ENCODE measurements around the gene WDR83.

Gene WDR83

DNA sequence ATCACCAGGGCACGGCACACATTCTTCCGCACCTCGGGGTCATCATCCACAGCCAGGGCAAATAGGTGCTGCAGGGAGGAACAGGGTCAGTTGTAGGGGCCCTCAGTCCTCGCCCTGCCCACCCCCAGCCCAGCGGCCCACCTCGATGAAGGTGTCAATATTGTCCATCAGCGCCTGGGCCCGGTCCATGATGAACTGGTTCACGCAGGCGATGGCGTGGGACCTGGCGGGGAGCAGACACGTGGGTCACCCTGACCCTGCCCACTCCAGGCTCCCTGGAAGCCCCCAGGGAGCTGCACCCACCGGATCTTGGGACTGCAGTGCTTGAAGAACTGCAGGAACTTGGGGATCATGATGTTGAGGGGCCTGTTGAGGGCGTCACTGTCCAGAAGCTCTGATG lies 48.5 kb downstream of the WDR83 start:
- TF ChIP-seq, protein P1, sequence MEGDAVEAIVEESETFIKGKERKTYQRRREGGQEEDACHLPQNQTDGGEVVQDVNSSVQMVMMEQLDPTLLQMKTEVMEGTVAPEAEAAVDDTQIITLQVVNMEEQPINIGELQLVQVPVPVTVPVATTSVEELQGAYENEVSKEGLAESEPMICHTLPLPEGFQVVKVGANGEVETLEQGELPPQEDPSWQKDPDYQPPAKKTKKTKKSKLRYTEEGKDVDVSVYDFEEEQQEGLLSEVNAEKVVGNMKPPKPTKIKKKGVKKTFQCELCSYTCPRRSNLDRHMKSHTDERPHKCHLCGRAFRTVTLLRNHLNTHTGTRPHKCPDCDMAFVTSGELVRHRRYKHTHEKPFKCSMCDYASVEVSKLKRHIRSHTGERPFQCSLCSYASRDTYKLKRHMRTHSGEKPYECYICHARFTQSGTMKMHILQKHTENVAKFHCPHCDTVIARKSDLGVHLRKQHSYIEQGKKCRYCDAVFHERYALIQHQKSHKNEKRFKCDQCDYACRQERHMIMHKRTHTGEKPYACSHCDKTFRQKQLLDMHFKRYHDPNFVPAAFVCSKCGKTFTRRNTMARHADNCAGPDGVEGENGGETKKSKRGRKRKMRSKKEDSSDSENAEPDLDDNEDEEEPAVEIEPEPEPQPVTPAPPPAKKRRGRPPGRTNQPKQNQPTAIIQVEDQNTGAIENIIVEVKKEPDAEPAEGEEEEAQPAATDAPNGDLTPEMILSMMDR (IDR thresholded peaks at IDR 0.05; ENCODE audit: control insufficient read depth, extremely low read depth, insufficient read depth), result no peak
- H3K4me3 ChIP-seq (ENCODE audit: low read depth, low read length), result no peak overlapping the region
- no peak for DNase-seq (ENCODE audit: low read depth)

DNA sequence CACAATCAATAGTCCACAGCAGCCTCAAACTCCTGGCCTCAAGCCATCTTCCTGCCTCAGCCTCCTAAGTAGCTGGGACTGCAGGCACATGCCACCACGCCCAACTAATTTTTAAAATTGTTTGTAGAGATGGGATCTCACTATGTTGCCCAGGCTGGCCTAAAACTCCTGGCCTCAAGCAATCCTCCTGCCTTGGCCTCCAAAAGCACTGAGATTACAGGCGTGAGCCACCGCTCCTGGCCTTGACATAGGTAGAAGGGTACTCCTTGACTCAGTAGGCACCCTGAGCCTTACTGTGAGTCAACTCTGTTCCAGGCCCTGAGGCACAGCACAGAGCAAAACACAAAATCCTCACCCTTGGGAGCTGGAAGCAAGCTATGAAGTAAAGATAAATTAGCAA lies 49.3 kb downstream of the WDR83 start:
- TF ChIP-seq, protein P1 (IDR thresholded peaks at IDR 0.05; ENCODE audit: control insufficient read depth, extremely low read depth, insufficient read depth), result no peak
- no peak overlapping the region for H3K4me3 ChIP-seq (ENCODE audit: low read depth, low read length)
- no peak for DNase-seq (ENCODE audit: low read depth)

DNA sequence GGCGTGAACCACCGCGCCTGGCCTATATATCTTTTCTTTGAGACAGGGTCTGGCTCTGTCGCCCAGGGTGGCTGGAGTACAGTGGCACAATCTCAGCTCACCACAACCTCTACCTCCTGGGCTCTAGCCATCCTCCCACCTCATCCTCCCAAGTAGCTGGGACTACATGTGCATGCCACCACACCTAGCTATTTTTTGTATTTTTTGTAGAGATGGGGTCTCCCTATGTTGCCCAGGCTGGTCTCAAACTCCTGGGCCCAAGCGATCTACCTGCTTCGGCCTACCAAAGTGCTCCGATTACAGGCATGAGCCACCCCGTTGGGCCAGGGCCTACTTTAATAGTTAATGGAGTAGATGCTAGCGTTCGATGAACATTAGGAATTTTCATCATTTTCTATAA lies 53.7 kb downstream of the WDR83 start:
- TF ChIP-seq, protein P1 (IDR thresholded peaks at IDR 0.05; ENCODE audit: control insufficient read depth, extremely low read depth, insufficient read depth), result no peak
- H3K4me3 ChIP-seq (ENCODE audit: low read depth, low read length), result peak overlapping the region; percentile 79

DNA sequence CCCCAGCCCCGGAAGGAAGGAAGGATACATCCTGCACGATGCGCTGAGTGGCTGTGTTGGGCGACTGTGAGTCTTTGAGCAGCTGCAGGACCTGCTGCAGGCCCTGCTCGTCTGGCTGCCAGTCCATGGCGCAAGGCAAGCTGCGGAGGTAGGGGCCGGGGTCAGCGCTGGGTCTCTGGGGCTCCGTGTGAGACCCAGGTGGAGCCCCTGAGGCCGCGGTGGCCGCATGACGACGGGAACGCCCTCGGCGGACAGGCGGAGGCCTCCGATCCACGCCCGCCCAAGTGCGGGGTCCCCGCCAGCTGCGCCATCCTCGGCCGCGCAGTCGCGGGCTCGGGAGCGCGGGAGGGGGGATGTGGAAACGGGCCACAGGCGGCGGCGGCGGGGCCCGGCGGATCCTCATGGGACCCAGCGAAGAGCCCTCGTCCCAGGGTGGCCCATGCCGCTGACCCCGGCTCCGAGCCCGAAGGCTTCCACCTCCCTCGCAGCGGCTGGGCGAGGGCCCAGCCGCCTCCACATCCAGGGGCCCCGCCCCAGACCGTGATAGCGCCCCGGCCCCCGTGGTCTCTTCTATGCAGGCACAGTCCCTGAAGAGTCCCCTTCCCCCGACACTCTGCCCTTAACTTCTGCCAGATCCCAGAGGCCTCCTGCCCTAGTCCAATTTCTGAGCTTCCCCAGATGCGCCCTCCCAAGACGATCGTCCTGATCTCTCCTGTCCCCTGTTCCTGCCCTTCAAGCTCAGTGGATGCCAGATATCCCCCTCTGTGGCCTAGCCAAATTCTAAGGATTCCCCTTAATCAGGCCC lies 54.4 kb downstream of the WDR83 start:
- TF ChIP-seq, protein P1 (IDR thresholded peaks at IDR 0.05; ENCODE audit: control insufficient read depth, extremely low read depth, insufficient read depth), result no peak
- peak overlapping the region; percentile 79 for H3K4me3 ChIP-seq (ENCODE audit: low read depth, low read length)
- DNase-seq (ENCODE audit: low read depth), result no peak

More for the DNA sequence above, 53.7 kb downstream of the WDR83 start:
- DNase-seq (ENCODE audit: low read depth), result no peak

DNA sequence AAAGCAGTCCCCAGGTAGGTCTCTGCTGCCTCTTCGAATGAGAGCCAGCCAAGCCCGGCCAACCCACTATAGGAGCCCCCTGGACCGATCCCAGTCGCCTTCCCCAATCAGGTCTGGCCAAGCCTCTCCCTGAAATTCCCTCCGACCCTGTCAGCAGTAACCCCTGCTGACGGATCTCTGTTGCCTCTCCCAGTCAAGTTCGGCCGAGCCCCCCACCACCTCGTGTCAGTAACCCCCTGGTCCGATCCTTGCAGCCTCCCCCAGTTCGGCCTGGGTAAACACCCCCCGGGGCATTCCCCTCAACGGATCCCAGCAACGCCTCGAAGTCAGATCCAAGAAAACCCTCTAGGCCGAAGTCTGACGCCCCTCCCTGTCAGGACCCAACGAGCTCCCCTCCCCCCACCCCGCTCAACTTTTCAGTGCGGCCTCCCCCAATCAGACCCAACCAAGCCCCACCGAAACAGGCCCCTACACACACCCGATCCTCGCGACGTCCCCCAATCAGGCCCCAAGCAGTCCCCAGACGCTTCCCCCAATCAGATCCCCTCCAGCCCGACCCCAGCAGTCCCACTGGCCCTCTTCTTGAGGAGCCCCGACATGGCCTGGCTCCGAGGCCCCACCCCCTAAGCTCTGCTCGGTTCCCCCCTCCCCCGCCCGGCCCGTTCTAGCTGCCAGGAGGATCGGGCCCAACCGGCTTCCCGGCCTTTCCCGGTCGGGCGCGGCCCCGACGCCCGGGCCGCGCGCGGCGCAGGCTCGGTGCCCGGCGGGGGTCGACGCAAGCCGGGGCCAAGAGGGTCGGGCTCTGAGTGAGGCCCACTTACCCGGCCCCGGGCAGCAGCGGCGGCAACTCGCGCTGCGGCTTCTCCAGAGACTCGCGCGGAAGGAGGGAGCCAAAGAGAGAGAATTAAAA lies 55.3 kb downstream of the WDR83 start:
- no peak for DNase-seq (ENCODE audit: low read depth)
- peak overlapping the region; percentile 79 for H3K4me3 ChIP-seq (ENCODE audit: low read depth, low read length)
- TF ChIP-seq, protein P1 (IDR thresholded peaks at IDR 0.05; ENCODE audit: control insufficient read depth, extremely low read depth, insufficient read depth), result no peak

DNA sequence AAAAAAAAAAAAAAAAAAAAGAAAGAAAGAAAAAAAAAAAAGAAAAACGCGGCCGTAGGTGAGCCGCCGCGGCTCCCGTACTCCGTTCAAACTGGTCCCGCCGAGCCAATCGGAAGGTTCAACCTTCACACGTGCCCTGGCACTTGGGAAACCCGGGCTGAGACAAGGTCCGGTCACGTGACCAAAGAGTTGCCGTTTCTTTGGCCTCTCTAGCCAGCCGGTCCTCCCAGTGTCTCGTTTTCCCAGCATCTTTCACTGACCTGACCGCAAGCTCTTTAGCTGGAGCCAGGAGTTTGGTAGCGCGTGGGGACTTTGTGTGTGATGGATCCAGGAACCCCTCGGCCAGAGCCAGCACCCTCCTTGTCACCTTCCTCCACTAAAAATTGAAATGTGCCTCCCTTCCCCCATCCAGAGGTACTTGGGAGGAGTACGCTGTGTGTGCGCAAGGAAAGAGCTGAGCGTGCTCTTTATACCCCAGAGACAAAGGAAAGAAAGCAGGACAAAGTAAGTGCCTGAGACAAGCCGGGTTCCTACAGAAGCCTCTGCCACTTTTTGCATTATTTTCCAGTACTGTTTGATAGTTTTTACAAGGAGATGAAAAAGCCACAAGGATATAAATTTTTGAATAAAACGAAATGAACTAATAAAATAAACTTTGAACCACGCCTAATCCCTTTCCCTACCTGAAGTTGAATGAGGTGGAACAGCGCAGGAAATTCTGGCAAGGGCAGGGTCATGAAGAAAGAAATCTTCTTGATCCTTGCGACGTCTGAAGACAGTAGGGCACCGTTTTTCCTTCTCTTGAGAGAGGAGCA lies 56.2 kb downstream of the WDR83 start:
- TF ChIP-seq, protein P1 (IDR thresholded peaks at IDR 0.05; ENCODE audit: control insufficient read depth, extremely low read depth, insufficient read depth), result no peak
- H3K4me3 ChIP-seq (ENCODE audit: low read depth, low read length), result peak overlapping the region; percentile 79
- DNase-seq (ENCODE audit: low read depth), result peak; percentile 98

All from LNCaP clone FGC (cell line).